IMR-90 (cell line): Measurements from ENCODE around the gene SRSF3.

ENCODE experiments used
- CEBPB ChIP-seq: IDR thresholded peaks from 2 replicates; pipeline ENCODE4 v1.6.1; 2012; ENCODE audit warnings: low read depth, low read length, improper control_type of control experiment
- MAFK ChIP-seq: IDR thresholded peaks from 2 replicates; pipeline ENCODE4 v1.6.1; 2012; ENCODE audit warnings: low read depth, low read length, improper control_type of control experiment
- POLR2A ChIP-seq: IDR thresholded peaks from 2 replicates; pipeline ENCODE4 v1.6.1; 2012; ENCODE audit warnings: mild to moderate bottlenecking, low read depth, low read length
- RAD21 ChIP-seq: IDR thresholded peaks from 2 replicates; pipeline ENCODE4 v1.6.1; 2012; ENCODE audit warnings: low read length, improper control_type of control experiment
- RFX5 ChIP-seq: IDR thresholded peaks from 2 replicates; pipeline ENCODE4 v1.8.0; 2012; ENCODE audit warnings: low read depth, mild to moderate bottlenecking, low read length, moderate library complexity
- SMC3 ChIP-seq: fragments of 150-350 bp; IDR thresholded peaks from 2 replicates; pipeline ENCODE4 v1.6.1; 2016; ENCODE audit warnings: low read depth, mild to moderate bottlenecking, antibody characterized with exemption, low read length, moderate library complexity
- TF ChIP-seq, protein P1 (sequence below): conservative IDR thresholded peaks from 2 replicates; pipeline ENCODE4 v1.5.1; 2012; ENCODE audit warnings: mild to moderate bottlenecking, low read depth, low read length, improper control_type of control experiment
- TF ChIP-seq, protein P2 (sequence below): fragments of 150-350 bp; IDR thresholded peaks from 2 replicates; pipeline ENCODE4 v1.6.1; 2016; ENCODE audit warnings: low read depth, mild to moderate bottlenecking, low read length, moderate library complexity, borderline replicate concordance
- TF ChIP-seq, protein P3 (sequence below): fragments of 150-350 bp; IDR thresholded peaks from 2 replicates; pipeline ENCODE4 v1.6.1; 2017; ENCODE audit warnings: mild to moderate bottlenecking, antibody characterized with exemption, low read length, low read depth

DNA sequence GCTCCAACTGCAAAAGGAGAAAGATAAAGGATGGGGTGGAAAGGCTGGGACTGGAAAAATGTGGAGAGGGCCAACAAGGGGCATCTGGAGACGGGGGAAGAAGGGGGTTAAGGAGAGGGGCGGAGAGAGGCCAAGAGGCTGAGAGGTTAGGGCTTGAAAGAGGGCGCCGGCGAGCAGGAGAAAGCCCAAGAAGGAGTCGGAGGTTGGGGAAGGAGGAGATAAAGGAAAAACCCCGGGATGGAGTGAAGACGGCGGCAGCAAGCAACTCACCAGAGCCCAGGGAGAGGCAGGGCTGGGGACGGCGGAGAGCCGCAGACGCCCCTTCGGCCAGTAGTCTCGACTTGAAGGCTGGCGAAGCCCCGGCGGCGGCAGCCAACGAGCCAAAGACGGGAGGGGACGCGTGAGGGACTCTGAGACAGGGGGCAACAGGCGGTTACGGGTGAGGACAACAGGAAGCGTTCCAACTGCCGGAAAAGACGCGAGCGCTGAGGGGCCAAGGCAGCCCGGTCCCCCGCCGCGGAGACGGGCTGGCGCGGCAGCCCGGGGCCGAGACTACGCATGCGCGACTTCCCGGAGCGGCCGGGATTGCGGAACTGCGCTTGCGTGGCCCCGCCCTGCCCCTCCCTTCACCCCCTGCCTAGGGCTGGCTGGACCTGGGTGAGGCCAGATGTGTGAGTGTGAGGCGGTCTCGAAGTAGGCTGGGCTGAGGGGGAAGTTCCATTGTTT is 47.1 kb upstream of the SRSF3 start, which contains the start of gene STK38:
- TF ChIP-seq CEBPB (no peak), POLR2A (peak; percentile 58), RAD21 (no peak), RFX5 (no peak), MAFK (no peak), SMC3 (no peak; the same call in 1 of the 2 replicates)
- TF ChIP-seq, protein P1, sequence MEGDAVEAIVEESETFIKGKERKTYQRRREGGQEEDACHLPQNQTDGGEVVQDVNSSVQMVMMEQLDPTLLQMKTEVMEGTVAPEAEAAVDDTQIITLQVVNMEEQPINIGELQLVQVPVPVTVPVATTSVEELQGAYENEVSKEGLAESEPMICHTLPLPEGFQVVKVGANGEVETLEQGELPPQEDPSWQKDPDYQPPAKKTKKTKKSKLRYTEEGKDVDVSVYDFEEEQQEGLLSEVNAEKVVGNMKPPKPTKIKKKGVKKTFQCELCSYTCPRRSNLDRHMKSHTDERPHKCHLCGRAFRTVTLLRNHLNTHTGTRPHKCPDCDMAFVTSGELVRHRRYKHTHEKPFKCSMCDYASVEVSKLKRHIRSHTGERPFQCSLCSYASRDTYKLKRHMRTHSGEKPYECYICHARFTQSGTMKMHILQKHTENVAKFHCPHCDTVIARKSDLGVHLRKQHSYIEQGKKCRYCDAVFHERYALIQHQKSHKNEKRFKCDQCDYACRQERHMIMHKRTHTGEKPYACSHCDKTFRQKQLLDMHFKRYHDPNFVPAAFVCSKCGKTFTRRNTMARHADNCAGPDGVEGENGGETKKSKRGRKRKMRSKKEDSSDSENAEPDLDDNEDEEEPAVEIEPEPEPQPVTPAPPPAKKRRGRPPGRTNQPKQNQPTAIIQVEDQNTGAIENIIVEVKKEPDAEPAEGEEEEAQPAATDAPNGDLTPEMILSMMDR: no peak
- TF ChIP-seq, protein P2, sequence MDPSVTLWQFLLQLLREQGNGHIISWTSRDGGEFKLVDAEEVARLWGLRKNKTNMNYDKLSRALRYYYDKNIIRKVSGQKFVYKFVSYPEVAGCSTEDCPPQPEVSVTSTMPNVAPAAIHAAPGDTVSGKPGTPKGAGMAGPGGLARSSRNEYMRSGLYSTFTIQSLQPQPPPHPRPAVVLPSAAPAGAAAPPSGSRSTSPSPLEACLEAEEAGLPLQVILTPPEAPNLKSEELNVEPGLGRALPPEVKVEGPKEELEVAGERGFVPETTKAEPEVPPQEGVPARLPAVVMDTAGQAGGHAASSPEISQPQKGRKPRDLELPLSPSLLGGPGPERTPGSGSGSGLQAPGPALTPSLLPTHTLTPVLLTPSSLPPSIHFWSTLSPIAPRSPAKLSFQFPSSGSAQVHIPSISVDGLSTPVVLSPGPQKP: no peak
- TF ChIP-seq, protein P3, sequence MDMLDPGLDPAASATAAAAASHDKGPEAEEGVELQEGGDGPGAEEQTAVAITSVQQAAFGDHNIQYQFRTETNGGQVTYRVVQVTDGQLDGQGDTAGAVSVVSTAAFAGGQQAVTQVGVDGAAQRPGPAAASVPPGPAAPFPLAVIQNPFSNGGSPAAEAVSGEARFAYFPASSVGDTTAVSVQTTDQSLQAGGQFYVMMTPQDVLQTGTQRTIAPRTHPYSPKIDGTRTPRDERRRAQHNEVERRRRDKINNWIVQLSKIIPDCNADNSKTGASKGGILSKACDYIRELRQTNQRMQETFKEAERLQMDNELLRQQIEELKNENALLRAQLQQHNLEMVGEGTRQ: no peak
